HepG2 (cell line): ENCODE measurements around the gene TP73. TPM values are rescaled to one million over a fixed set of nuclear protein-coding genes. Genes with fewer than 3 reads are reported as not detected.

ENCODE experiments used
- ATAC-seq: fragments of 200-7000 bp; cut with Tn5 transposase; 3 replicates; pipeline ENCODE4 v1.9.1; 2020; ENCODE audit warnings: mild to moderate bottlenecking, moderate library complexity
- BruUV-seq: library from RNA; stranded (reverse); fragments of 400-500 nt; replicated peaks from 2 replicates; lab custom pipeline; 2021; lab: Mats Ljungman, UMichigan
- CTCF ChIA-PET: fragments of 300-600 bp; formaldehyde crosslinking; extraction: SDS; loops from one replicate; lab custom pipeline; 2021; ENCODE audit warnings: low total read pairs, inconsistent platforms, low intra/inter-chr PET ratio; lab: Yijun Ruan, JAX
- POLR2A ChIA-PET: fragments of 350-600 bp; sonication (Branson Sonifier 250); formaldehyde crosslinking; loops from one replicate; lab custom pipeline; 2020; ENCODE audit warnings: antibody characterized with exemption, inconsistent platforms; lab: Yijun Ruan, JAX
- DNase-seq: peaks from one replicate; pipeline ENCODE4 v3.0.0-alpha.2; 2015; ENCODE audit warnings: low spot score
- FAIRE-seq: peaks from 3 replicates; lab custom pipeline; 2011; peaks lifted over from hg19 to GRCh38; lab: Jason Lieb, UNC
- H2AFZ ChIP-seq: one replicate; pipeline ENCODE4 v1.6.1; 2011; ENCODE audit warnings: low read length, inconsistent platforms
- H3K27ac ChIP-seq: fragments of 300-600 bp; 3 replicates; pipeline ENCODE4 v1.8.0; 2011; ENCODE audit warnings: mixed run types, mild to moderate bottlenecking, mixed read lengths, low read length, inconsistent platforms; ENCODE audit not compliant: insufficient read depth; ENCODE audit errors: extremely low read length
- H3K27me3 ChIP-seq, 2 experiments: fragments of 200-600 bp in 1 of 2; 2 replicates in 1 of 2; 3 replicates in 1 of 2; pipeline versions ENCODE4 v1.6.0 to v1.8.0; 2011; ENCODE audit warnings: low read length in 2 of 2, mild to moderate bottlenecking in 2 of 2, moderate library complexity in 2 of 2, inconsistent platforms in 1 of 2; ENCODE audit not compliant: insufficient read depth in 2 of 2, control insufficient read depth in 1 of 2
- H3K36me3 ChIP-seq, 2 experiments: fragments of 200-600 bp in 1 of 2; replicated peaks in 1 of 2; 2 replicates in 1 of 2; 3 replicates in 1 of 2; pipeline versions ENCODE4 v1.5.1 to v1.8.0; 2011; ENCODE audit warnings: low read length in 2 of 2, inconsistent platforms in 1 of 2; ENCODE audit not compliant: insufficient read depth in 2 of 2, control insufficient read depth in 1 of 2
- H3K4me1 ChIP-seq: 2 replicates; pipeline ENCODE4 v1.5.1; 2012; ENCODE audit warnings: low read length, inconsistent platforms; ENCODE audit not compliant: insufficient read depth
- H3K4me2 ChIP-seq: 2 replicates; pipeline ENCODE4 v1.6.0; 2011; ENCODE audit warnings: low read depth, low read length, inconsistent platforms
- H3K4me3 ChIP-seq, 3 experiments: fragments of 200-600 bp in 1 of 3; sonication (generic), shearing (Covaris generic) in 1 of 3; replicated peaks in 1 of 3; 2 replicates each; pipeline ENCODE4 v1.5.1; 2011 to 2016; ENCODE audit warnings: low read length in 3 of 3, inconsistent platforms in 2 of 3, low read depth in 2 of 3, mild to moderate bottlenecking in 2 of 3, control low read depth in 1 of 3, mixed read lengths in 1 of 3; ENCODE audit not compliant: insufficient read depth in 1 of 3
- H3K79me2 ChIP-seq: one replicate; pipeline ENCODE4 v1.6.1; 2011; ENCODE audit warnings: low read length, inconsistent platforms; ENCODE audit not compliant: insufficient read depth
- H3K9ac ChIP-seq: 2 replicates; pipeline ENCODE4 v1.6.0; 2011; ENCODE audit warnings: mild to moderate bottlenecking, low read depth, low read length, inconsistent platforms; ENCODE audit not compliant: insufficient read depth
- H3K9me3 ChIP-seq: 2 replicates; pipeline ENCODE4 v1.5.1; 2012; ENCODE audit warnings: mild to moderate bottlenecking, low read length
- H4K20me1 ChIP-seq: 2 replicates; pipeline ENCODE4 v1.6.0; 2011; ENCODE audit warnings: inconsistent platforms, mild to moderate bottlenecking, low read length, moderate library complexity; ENCODE audit not compliant: insufficient read depth
- FOXP1 ChIP-seq, 2 experiments: fragments of 450-650 bp in 1 of 2; IDR thresholded peaks; 2 replicates each; pipeline ENCODE4 v1.6.1; 2017 to 2018; ENCODE audit warnings: antibody characterized with exemption in 1 of 2
- HMG20A ChIP-seq: IDR thresholded peaks from 2 replicates; pipeline ENCODE4 v1.6.1; 2016; ENCODE audit warnings: borderline replicate concordance
- KDM5B ChIP-seq: sonication (generic); formaldehyde crosslinking; IDR thresholded peaks from 2 replicates; pipeline ENCODE4 v1.4.0; 2020; ENCODE audit warnings: missing genetic modification reagents, mild to moderate bottlenecking, borderline replicate concordance
- U2AF1 ChIP-seq: fragments of 200-400 bp; formaldehyde crosslinking; optimal IDR thresholded peaks from 2 replicates; pipeline ENCODE3; 2017; ENCODE audit warnings: mild to moderate bottlenecking, low read depth, low read length
- ZNF710 ChIP-seq: sonication (generic); formaldehyde crosslinking; IDR thresholded peaks from 2 replicates; pipeline ENCODE4 v1.5.0; 2020; ENCODE audit warnings: mild to moderate bottlenecking, missing genetic modification reagents, borderline replicate concordance
- ZSCAN29 ChIP-seq: sonication (generic); formaldehyde crosslinking; conservative IDR thresholded peaks from 2 replicates; pipeline ENCODE4 v1.4.0; 2020; ENCODE audit warnings: mild to moderate bottlenecking, missing genetic modification reagents
- WGBS: methylation state at CpG from one replicate; pipeline ENCODE4 v1.1.6; 2017; ENCODE audit warnings: low lambda C conversion rate; 5-methylcytosine and 5-hydroxymethylcytosine counted together
- in situ Hi-C: cut with HindIII; loops from 2 replicates; pipeline ENCODE4 v1.10.0; 2017; ENCODE audit warnings: low pct_unique_long_range_greater_than_20kb; ENCODE audit not compliant: extremely low pct_ligation_motif_present
- intact Hi-C: fragments of 100-400 bp; cut with micrococcal nuclease; formaldehyde crosslinking; loops from one replicate; pipeline ENCODE4 v1.10.0; 2022; ENCODE audit not compliant: unreplicated experiment
- polyA plus RNA-seq, 8 experiments: library from polyadenylated mRNA; depleted of rRNA in 3 of 8; stranded (reverse) in 7 of 8; unstranded in 1 of 8; fragments of >200 nt; fragmentation: Illumina TruSeq in 4 of 8; extraction: Trizol in 4 of 8; gene quantifications; 2 replicates each; pipeline versions ENCODE4 v1.2.1 to v1.2.3, GENCODE V29; 2011 to 2016; ENCODE audit warnings: low read depth in 4 of 8, missing spikeins in 1 of 8, mixed read lengths in 1 of 8; ENCODE audit not compliant: insufficient read depth in 1 of 8
- total RNA-seq, 5 experiments: library from RNA; depleted of rRNA; stranded (reverse); fragments of >200 nt; fragmentation: Illumina TruSeq; extraction: Trizol; gene quantifications; 2 replicates each; pipeline ENCODE4 v1.2.3, GENCODE V29; 2016; ENCODE audit warnings: low read depth in 1 of 5
- TF ChIP-seq, protein P1 (sequence below): IDR thresholded peaks from 2 replicates; pipeline ENCODE4 v1.6.1; 2016

Gene TP73
- total and polyA plus RNA-seq, 2 of the 13 experiments (the other 11 are each of a cell fraction or from before 2014, with no cell fraction given), result 0.49 to 1.1 TPM

GRCh38 chr1:3697810-3698209 is 45.5 kb downstream of the TP73 start:
- no peaks in the 10 kb centered on the region; a peak in 1 of 5 replicates for H3K27me3 ChIP-seq
- no peak overlapping the region for H2AFZ ChIP-seq
- no peaks in the 10 kb centered on the region for H3K36me3 ChIP-seq
- DNase-seq (no peak), ATAC-seq (no peak), FAIRE-seq (no peak)
- 87% methylated on average over 12 of the region's 12 CpGs for WGBS
- POLR2A ChIA-PET, result no interaction called here
- H3K4me1 ChIP-seq, result no peaks in the 10 kb centered on the region
- BruUV-seq, result no TSS peak
- in situ Hi-C loops, result no loop called here
- no peaks in the 10 kb centered on the region for H3K79me2 ChIP-seq
- H3K9me3 ChIP-seq, result no peaks in the 10 kb centered on the region
- no peak overlapping the region for H3K4me3 ChIP-seq
- CTCF ChIA-PET, result no interaction called here
- intact Hi-C loops, result no loop called here
- no peak overlapping the region for H3K4me2 ChIP-seq
- H4K20me1 ChIP-seq, result no peaks in the 10 kb centered on the region
- no peak overlapping the region for H3K9ac ChIP-seq
- TF ChIP-seq FOXP1 (IDR thresholded peaks at IDR 0.05) (no peak), FOXP1 (CRISPR knock-in tag; IDR thresholded peaks at IDR 0.05) (no peak), ZSCAN29 (no peak), U2AF1 (no peak), HMG20A (CRISPR knock-in tag) (no peak), ZNF710 (CRISPR knock-in tag) (no peak), KDM5B (CRISPR knock-in tag) (no peak)
- TF ChIP-seq, protein P1, sequence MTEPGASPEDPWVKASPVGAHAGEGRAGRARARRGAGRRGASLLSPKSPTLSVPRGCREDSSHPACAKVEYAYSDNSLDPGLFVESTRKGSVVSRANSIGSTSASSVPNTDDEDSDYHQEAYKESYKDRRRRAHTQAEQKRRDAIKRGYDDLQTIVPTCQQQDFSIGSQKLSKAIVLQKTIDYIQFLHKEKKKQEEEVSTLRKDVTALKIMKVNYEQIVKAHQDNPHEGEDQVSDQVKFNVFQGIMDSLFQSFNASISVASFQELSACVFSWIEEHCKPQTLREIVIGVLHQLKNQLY (CRISPR knock-in tag), result no peak
- H3K27ac ChIP-seq, result no peak overlapping the region
